Measurements from ENCODE around the gene GJD4.

DNA sequence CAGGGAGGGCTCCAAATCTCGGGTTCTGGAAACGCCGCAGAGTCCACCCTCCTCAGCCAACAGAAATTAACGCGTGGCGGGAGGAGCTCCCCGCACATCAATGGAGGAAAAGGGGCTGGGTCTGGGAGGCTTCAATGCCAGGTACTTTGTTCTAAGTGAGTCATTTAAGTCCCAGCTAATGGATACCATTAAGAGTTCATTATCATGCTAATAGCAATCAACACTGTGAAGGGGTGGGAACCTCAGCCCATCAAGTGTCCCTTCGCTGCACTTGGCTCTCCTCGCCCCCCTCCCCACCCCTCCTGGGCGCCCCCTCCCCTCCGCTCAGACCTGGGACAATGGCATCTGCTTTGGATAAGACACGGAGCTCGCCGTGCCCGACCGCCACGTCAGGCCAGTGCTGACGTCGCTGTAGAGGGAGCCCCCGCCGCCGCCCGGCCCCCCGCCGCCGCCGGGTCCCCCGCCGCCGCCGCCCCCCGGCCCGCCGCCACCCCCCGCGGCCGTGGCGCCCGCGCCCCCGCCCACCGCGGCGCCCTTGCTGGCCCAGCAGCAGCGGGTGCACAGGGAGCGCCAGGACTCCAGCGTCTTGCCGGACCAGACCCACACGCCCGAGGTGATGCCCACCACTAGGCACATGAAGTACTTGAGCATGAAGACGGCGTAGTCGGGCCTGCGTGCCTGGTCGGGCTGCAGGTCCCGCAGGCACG lies 34.0 kb downstream of the GJD4 start:
- TF ChIP-seq POLR2A (IDR thresholded peaks at IDR 0.05): no peak
- TF ChIP-seq, protein P1, sequence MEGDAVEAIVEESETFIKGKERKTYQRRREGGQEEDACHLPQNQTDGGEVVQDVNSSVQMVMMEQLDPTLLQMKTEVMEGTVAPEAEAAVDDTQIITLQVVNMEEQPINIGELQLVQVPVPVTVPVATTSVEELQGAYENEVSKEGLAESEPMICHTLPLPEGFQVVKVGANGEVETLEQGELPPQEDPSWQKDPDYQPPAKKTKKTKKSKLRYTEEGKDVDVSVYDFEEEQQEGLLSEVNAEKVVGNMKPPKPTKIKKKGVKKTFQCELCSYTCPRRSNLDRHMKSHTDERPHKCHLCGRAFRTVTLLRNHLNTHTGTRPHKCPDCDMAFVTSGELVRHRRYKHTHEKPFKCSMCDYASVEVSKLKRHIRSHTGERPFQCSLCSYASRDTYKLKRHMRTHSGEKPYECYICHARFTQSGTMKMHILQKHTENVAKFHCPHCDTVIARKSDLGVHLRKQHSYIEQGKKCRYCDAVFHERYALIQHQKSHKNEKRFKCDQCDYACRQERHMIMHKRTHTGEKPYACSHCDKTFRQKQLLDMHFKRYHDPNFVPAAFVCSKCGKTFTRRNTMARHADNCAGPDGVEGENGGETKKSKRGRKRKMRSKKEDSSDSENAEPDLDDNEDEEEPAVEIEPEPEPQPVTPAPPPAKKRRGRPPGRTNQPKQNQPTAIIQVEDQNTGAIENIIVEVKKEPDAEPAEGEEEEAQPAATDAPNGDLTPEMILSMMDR (IDR thresholded peaks at IDR 0.05): no peak

Measured in right lobe of liver (tissue), 4 donors.